ENCODE data around the gene PTS.
A peak's percentile ranks its signal among the peaks of the same experiment; 100 is the strongest.

The PTS gene

GRCh38 chr11:112265659-112266409 lies 39.6 kb downstream of the PTS start:
- Histone ChIP-seq H3K9me3 (ENCODE audit: control insufficient read depth, insufficient read depth, low read length) (no peaks in the 10 kb centered on the region), H3K9ac (ENCODE audit: low read depth, low read length) (no peak overlapping the region), H3K36me3 (ENCODE audit: insufficient read depth, low read length) (no peaks in the 10 kb centered on the region), H3K4me1 (ENCODE audit: insufficient read depth, low read length) (no peaks in the 10 kb centered on the region)

GRCh38 chr11:112266410-112266778 lies 40.2 kb downstream of the PTS start:
- no peaks in the 10 kb centered on the region for H3K36me3 ChIP-seq (ENCODE audit: insufficient read depth, low read length)
- H3K4me1 ChIP-seq (ENCODE audit: insufficient read depth, low read length) = no peaks in the 10 kb centered on the region
- no peaks in the 10 kb centered on the region for H3K9me3 ChIP-seq (ENCODE audit: control insufficient read depth, insufficient read depth, low read length)
- H3K9ac ChIP-seq (ENCODE audit: low read depth, low read length) = no peak overlapping the region

GRCh38 chr11:112267188-112267591 lies 41.0 kb downstream of the PTS start:
- no peak overlapping the region for H3K9ac ChIP-seq (ENCODE audit: low read depth, low read length)
- H3K9me3 ChIP-seq (ENCODE audit: control insufficient read depth, insufficient read depth, low read length) = no peaks in the 10 kb centered on the region
- H3K4me1 ChIP-seq (ENCODE audit: insufficient read depth, low read length) = no peaks in the 10 kb centered on the region
- H3K36me3 ChIP-seq (ENCODE audit: insufficient read depth, low read length) = no peaks in the 10 kb centered on the region

- no peaks in the 10 kb centered on the region for H3K36me3 ChIP-seq (ENCODE audit: insufficient read depth, low read length)
- H3K9me3 ChIP-seq (ENCODE audit: control insufficient read depth, insufficient read depth, low read length) = no peaks in the 10 kb centered on the region
- H3K4me1 ChIP-seq (ENCODE audit: insufficient read depth, low read length) = no peaks in the 10 kb centered on the region
- H3K9ac ChIP-seq (ENCODE audit: low read depth, low read length) = no peak overlapping the region
Observed at GRCh38 chr11:112268406-112268805, 42.2 kb downstream of the PTS start.

- no peaks in the 10 kb centered on the region for H3K9me3 ChIP-seq (ENCODE audit: control insufficient read depth, insufficient read depth, low read length)
- H3K9ac ChIP-seq (ENCODE audit: low read depth, low read length) = no peak overlapping the region
- no peaks in the 10 kb centered on the region for H3K4me1 ChIP-seq (ENCODE audit: insufficient read depth, low read length)
- no peaks in the 10 kb centered on the region for H3K36me3 ChIP-seq (ENCODE audit: insufficient read depth, low read length)
Observed at GRCh38 chr11:112269139-112269538, 42.9 kb downstream of the PTS start.

- Histone ChIP-seq H3K9ac (ENCODE audit: low read depth, low read length) (peak overlapping the region; percentile 41; the same call in 1 of the 2 replicates), H3K4me1 (ENCODE audit: insufficient read depth, low read length) (no peaks in the 10 kb centered on the region), H3K9me3 (ENCODE audit: control insufficient read depth, insufficient read depth, low read length) (no peaks in the 10 kb centered on the region), H3K36me3 (ENCODE audit: insufficient read depth, low read length) (no peaks in the 10 kb centered on the region)
Observed at GRCh38 chr11:112270551-112271180, 44.4 kb downstream of the PTS start.

- Histone ChIP-seq H3K9ac (ENCODE audit: low read depth, low read length) (no peak overlapping the region), H3K4me1 (ENCODE audit: insufficient read depth, low read length) (peaks cover 4% of the 10 kb centered on the region; the same call in 1 of the 2 replicates), H3K36me3 (ENCODE audit: insufficient read depth, low read length) (no peaks in the 10 kb centered on the region), H3K9me3 (ENCODE audit: control insufficient read depth, insufficient read depth, low read length) (no peaks in the 10 kb centered on the region)
Observed at GRCh38 chr11:112271242-112271641, 45.0 kb downstream of the PTS start.

- H3K4me1 ChIP-seq (ENCODE audit: insufficient read depth, low read length) = peaks cover 7% of the 10 kb centered on the region; the same call in 1 of the 2 replicates
- no peaks in the 10 kb centered on the region for H3K9me3 ChIP-seq (ENCODE audit: control insufficient read depth, insufficient read depth, low read length)
Observed at GRCh38 chr11:112273066-112273465, 46.8 kb downstream of the PTS start.

GRCh38 chr11:112274007-112274783 lies 48.0 kb downstream of the PTS start:
- Histone ChIP-seq H3K9ac (ENCODE audit: low read depth, low read length) (no peak overlapping the region), H3K4me1 (ENCODE audit: insufficient read depth, low read length) (peaks cover 7% of the 10 kb centered on the region; the same call in 1 of the 2 replicates), H3K9me3 (ENCODE audit: control insufficient read depth, insufficient read depth, low read length) (no peaks in the 10 kb centered on the region), H3K36me3 (ENCODE audit: insufficient read depth, low read length) (no peaks in the 10 kb centered on the region)

More at GRCh38 chr11:112273066-112273465, 46.8 kb downstream of the PTS start:
- H3K36me3 ChIP-seq (ENCODE audit: insufficient read depth, low read length) = no peaks in the 10 kb centered on the region
- H3K9ac ChIP-seq (ENCODE audit: low read depth, low read length) = no peak overlapping the region

- H3K4me1 ChIP-seq (ENCODE audit: insufficient read depth, low read length) = peaks cover 7% of the 10 kb centered on the region; the same call in 1 of the 2 replicates
- no peak overlapping the region for H3K9ac ChIP-seq (ENCODE audit: low read depth, low read length)
- no peaks in the 10 kb centered on the region for H3K36me3 ChIP-seq (ENCODE audit: insufficient read depth, low read length)
- no peaks in the 10 kb centered on the region for H3K9me3 ChIP-seq (ENCODE audit: control insufficient read depth, insufficient read depth, low read length)
Observed at GRCh38 chr11:112277029-112277428, 50.8 kb downstream of the PTS start.

- H3K36me3 ChIP-seq (ENCODE audit: insufficient read depth, low read length) = no peaks in the 10 kb centered on the region
- H3K9ac ChIP-seq (ENCODE audit: low read depth, low read length) = no peak overlapping the region
- H3K9me3 ChIP-seq (ENCODE audit: control insufficient read depth, insufficient read depth, low read length) = no peaks in the 10 kb centered on the region
- H3K4me1 ChIP-seq (ENCODE audit: insufficient read depth, low read length) = peaks cover 7% of the 10 kb centered on the region; the same call in 1 of the 2 replicates
Observed at GRCh38 chr11:112277941-112278340, 51.7 kb downstream of the PTS start.

- Histone ChIP-seq H3K36me3 (ENCODE audit: insufficient read depth, low read length) (no peaks in the 10 kb centered on the region), H3K4me1 (ENCODE audit: insufficient read depth, low read length) (peaks cover 7% of the 10 kb centered on the region; the same call in 1 of the 2 replicates), H3K9ac (ENCODE audit: low read depth, low read length) (no peak overlapping the region)
Observed at GRCh38 chr11:112278803-112279202, 52.6 kb downstream of the PTS start.

GRCh38 chr11:112279901-112280267 lies 53.7 kb downstream of the PTS start:
- H3K36me3 ChIP-seq (ENCODE audit: insufficient read depth, low read length) = no peaks in the 10 kb centered on the region
- H3K4me1 ChIP-seq (ENCODE audit: insufficient read depth, low read length) = peaks cover 7% of the 10 kb centered on the region; the same call in 1 of the 2 replicates
- H3K9ac ChIP-seq (ENCODE audit: low read depth, low read length) = peak overlapping the region; percentile 44; the same call in 1 of the 2 replicates
- no peaks in the 10 kb centered on the region for H3K9me3 ChIP-seq (ENCODE audit: control insufficient read depth, insufficient read depth, low read length)

More at GRCh38 chr11:112278803-112279202, 52.6 kb downstream of the PTS start:
- no peaks in the 10 kb centered on the region for H3K9me3 ChIP-seq (ENCODE audit: control insufficient read depth, insufficient read depth, low read length)
